NCI-H526 treated with DMSO at 0.1 percent for 48 hours (cell line): ENCODE data around the gene ATP6AP1.

ENCODE experiments used
- DNase-seq: peaks from one replicate; lab custom pipeline; 2025; lab: John Stamatoyannopoulos, UW

Gene ATP6AP1

DNA sequence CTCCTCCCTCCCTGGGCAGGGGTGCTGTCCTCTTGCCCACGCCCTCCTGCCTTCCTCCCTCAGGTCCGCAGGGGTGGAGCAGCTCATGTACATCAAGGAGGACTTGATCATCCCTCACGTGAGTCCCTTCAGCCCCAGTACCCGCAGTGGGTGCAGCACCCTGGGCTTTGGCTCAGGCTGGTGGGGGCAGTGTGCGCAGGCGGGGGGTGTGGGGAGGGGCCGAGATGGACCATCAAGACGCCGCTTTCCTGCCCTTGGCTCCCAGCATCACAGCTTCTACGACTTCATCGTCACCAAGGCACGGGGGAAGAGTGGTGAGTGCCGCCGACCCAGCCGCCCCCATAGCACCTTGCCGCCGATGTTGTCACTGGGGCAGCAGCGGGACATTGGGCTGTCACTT, 21.1 kb downstream of the ATP6AP1 start:
- no peak for DNase-seq

DNA sequence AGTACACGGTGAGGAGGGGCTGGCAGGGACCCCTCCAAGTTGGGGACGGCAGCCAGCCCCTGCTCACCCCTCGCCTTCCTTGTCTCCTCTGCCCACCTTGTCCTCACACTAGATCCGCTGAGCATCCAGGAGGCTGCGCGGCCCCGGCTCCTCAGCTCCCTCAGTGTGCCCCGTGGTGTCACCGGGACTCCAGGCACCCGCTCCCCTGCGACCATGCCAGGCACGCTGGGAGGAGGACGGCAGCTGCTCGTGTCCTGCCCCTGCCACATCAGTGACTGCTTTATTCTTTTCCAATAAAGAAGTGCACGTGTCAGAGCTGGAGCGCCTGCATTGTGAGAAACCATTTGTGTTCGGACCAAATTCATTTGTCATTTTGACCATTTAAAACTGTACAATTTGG, 21.8 kb downstream of the ATP6AP1 start:
- DNase-seq: no peak

DNA sequence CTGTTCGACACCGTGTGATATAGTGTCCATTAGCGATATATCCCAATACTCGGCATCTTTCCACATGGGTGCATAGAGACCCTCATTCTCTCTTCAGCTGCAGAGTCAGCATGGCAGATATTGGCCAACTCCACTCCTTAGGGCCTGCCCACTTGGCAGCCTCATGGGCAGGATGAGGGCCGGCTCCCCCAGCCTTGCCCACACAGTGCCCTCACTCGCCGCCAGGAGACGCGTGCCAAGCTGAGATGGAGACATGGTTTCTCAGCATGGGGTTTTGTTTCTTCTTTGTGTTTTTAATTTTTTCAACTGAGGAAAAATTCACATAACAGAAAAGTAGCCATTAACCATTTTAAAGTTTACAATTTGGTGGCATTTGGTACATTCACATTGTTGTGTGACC, 24.3 kb downstream of the ATP6AP1 start:
- DNase-seq: no peak

DNA sequence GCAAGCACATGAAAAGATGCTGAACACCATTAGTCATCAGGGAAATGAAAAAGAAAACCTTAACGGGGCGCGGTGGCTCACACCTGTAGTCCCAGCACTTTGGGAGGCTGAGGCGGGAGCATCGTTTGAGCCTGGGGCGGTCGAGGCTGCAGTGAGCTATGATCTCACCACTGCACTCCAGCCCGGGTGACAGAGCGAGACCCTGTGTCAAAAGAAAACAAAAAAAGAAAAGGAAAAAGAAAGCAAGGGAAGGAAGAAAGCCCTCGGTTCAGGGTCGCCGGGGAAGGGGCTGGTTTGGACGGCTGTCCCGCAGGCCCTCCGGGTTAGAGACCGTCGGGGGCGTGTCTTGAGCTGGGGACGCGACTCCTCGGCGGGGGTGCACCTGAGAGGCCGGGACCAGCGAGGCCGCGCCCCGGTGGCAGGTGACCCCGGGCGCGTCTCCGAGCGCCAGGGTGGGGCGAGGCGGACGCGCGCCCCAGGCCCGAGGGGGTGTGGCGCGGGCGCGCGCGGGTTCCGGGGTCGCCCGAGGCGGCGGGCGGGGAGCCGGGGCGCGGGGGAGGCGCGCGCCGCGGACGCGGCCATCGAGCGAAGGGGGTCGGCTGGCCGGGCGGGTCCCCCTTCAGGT, 29.1 kb downstream of the ATP6AP1 start:
- peak; percentile 50 for DNase-seq

DNA sequence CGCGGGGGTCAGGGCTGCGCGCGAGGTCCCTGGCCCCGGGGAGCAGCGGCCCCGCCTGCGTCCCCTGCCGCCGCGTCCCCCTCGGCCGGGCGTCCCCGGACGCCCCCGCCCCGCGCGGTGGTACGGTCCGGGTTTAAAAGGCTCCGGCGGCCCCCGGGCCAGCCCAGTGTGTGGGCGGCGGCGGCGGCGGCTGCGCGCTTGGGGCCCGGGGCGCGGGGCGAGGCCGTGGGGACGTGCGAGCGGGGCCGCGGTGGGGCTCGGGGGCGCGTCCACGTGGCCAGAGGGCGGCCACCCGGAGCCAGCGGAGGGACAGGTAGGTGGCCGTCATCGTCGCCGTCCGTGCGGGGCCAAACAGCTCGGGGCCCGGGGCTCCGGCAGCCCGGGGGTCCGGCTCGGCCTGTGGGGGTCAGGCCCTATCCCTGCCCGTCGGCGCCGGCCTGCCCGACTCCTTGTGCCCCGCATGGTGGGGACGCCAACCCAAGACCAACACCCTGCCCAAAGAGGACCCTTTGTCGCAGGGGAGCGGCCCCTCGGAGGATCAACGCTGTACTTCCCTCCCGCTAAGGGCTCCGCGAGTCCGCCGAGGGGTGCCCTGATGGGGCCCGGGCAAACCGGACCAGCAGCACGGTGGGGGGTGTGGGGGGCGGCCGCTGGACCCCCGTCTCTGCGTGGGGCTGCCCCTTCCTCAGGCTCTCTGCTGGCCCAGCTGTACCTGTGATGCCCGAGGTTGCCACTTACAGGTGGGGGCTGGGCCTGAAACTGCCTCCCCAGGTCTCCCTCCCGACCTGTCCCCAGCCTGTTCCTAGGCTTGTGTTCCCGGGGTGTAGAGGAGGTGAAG, 29.9 kb downstream of the ATP6AP1 start, which contains the start of gene PLXNA3:
PLXNA3 (plus strand) TSS at position 166 of the 838 bp plus-strand sequence. CDS start 1,903 bp downstream, outside the sequence.
- peak; percentile 24 for DNase-seq

DNA sequence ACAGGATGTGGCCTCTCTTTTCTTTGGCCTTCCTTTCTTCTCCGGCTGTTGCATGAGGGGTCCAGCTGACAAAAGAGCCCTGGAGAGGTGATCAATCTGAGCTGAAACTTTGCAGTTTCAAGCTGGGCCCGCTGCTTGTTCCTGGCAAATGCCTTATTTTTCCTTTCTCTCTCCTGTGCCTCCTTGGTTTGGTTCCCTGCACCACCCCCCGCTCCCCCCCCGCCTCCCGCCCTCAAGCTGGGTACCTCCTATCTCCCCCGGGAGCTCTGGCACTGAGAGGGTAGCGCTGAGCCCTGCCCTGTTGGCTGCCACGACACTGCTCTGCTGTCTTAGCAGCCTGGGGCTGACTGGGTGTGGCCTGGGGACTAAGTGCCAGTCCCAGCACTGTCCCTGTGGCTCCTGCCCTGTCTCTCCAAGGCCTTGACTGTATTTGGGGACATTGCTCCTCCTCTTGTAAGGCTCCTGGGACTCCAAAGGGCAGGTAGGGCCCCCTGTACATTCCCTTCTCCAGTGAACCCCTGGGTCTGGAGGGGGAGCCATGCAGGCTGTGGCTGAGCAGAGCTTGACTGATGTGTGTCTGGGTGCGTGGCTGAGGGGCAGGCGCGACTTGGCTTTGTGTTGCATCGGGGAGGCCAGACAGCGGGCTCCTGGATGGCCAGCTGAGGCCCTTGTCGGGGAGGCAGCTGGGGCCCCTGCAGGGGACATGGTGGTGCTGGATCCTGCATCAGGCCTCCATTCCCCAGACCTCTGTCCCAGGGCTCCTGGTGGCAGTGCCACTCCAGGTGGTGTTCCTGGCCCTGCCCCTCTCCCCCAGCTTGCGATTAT, 30.7 kb downstream of the ATP6AP1 start:
- DNase-seq: peak; percentile 55

DNA sequence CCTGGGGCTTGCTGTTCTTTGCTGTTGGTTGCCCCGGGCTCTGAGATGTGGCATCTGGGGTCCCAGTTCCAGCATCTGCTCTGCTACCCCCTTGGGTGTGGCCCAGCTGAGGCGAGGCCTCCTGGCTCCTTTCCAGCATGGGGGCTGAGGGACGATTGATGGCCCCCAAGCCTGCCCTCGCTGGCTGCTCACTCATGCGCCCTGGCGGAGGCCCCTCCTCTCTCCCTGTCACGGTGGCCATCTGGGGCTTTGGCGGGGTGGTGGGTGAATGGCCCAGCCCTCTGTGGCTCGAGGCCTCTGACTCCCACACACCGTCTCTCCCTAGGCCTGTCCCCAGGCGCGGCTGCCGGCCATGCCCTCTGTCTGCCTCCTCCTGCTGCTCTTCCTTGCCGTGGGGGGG, 31.4 kb downstream of the ATP6AP1 start:
- DNase-seq: no peak

DNA sequence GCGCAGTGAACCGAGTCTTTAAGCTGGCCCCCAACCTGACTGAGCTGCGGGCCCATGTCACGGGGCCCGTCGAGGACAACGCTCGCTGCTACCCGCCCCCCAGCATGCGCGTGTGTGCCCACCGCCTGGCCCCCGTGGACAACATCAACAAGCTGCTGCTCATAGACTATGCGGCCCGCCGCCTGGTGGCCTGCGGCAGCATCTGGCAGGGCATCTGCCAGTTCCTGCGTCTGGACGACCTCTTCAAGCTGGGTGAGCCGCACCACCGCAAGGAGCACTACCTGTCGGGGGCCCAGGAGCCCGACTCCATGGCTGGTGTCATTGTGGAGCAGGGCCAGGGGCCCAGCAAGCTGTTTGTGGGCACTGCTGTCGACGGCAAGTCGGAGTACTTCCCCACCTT, 31.8 kb downstream of the ATP6AP1 start:
- no peak for DNase-seq

DNA sequence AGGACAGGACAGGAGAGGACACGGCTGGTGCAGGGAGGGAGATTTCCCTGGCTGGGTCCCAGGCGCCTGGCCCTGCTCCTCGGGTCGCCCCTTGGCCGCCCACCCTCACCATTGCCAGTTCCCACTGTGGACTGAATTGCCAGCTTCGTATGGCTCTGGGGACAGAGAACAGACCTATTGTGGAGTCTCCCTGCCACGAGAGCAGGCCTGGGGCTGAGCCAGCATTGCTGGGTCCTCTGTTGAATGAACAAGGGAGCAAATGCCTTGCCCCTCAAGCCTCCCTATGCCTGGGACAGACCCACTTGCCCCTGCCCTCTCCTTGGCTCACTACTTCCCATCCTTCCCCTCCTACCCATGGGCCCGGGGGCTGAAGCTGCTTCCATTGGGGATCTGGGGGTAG, 33.9 kb downstream of the ATP6AP1 start:
- no peak for DNase-seq

DNA sequence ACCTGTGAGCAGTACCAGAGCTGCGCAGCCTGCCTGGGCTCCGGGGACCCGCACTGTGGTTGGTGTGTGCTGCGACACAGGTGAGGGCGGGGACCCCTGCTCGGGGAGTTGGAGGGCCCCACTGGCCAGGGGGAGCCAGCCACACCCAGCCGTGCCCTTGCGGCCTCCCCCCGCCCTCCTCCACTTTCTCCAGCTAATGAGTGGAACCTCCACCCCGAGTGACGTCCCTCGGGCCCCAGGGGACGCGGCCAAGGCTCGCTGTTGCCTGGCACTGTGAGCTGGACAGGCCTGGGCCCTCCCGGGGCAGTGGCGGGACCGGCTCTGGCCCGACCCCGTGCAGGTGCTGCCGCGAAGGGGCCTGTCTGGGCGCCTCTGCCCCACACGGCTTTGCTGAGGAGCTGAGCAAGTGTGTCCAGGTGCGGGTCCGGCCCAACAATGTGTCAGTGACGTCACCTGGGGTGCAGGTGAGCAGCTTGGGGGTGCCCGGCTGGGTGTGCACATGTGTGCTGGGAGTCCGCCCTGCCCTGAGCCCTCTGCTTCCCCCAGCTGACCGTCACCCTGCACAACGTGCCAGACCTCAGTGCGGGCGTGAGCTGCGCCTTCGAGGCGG, 35.2 kb downstream of the ATP6AP1 start:
- no peak for DNase-seq

DNA sequence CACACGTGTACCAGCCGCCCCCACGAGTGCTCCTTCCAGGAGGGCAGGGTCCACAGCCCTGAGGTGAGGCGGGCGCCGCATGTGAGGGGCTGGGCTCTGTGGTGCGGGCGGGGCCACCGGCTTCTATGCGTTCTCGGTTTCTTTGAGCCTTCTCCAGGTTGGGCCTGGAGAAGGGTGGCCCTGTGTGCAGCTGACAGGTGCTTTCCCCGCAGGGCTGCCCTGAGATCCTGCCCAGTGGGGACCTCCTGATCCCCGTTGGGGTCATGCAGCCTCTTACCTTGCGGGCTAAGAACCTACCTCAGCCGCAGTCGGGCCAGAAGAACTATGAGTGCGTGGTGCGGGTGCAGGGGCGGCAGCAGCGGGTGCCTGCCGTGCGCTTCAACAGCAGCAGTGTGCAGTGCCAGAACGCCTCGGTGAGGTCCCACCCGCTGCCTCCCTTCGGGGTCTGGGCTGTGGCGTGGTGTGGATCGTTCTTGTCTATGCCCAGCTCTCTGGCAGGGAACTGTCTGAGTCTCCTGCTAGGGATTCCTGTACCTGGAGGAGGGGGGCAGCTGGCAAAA, 36.4 kb downstream of the ATP6AP1 start:
- no peak for DNase-seq

DNA sequence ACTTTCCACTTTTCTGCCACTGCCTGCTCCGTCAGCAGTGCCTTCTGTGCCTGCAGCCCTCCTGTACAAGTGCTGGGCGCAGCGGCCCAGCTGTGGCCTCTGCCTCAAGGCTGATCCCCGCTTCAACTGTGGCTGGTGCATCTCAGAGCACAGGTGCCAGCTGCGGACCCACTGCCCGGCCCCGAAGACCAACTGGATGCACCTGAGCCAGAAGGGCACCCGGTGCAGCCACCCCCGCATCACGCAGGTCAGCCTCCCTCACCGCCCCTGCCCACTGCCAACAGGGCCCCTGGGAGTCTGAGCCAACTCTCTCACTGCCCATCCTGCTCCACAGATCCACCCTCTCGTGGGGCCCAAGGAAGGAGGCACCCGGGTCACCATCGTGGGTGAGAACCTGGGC, 37.1 kb downstream of the ATP6AP1 start:
- DNase-seq: no peak

DNA sequence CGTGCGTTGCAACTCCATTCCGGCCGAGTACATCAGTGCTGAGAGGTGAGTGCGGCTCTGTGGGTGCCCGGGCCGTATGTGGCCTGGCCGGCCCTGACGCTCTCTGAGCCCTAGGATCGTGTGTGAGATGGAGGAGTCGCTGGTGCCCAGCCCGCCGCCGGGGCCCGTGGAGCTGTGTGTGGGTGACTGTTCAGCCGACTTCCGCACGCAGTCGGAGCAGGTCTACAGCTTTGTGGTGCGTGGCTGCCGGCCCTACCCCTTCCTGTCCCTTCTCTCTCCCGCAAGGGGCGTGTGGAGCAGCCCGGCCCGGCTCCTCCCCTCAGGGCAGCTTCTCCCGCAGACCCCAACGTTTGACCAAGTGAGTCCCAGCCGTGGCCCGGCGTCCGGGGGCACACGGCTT, 37.6 kb downstream of the ATP6AP1 start:
- no peak for DNase-seq

DNA sequence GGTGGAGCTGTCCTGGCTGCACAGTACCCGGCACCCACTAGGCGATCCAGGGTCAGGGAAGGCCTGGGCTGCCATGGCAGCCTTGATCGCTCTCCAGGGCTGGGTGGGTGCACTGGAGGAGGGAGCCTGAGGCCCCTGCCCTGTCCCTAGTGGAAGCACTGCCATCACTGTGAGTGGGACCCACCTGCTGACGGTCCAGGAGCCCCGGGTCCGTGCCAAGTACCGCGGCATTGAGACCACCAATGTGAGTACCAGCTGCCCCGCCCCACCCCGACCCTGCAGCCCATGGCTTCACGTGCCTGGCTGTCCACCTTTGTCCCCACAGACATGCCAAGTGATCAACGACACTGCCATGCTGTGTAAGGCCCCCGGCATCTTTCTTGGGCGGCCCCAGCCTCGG, 38.4 kb downstream of the ATP6AP1 start:
- DNase-seq: no peak

DNA sequence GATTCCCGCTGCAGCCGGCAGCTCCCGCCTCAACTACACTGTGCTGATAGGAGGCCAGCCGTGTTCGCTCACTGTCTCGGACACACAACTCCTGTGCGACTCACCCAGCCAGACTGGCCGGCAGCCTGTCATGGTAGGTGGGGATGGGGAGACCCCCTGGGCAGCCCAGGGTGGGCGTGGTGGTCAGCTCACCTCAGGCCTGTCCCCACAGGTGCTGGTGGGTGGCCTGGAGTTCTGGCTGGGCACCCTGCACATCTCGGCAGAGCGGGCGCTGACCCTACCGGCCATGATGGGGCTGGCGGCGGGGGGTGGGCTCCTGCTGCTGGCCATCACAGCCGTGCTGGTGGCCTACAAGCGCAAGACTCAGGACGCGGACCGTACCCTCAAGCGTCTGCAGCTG, 39.1 kb downstream of the ATP6AP1 start:
- no peak for DNase-seq

DNA sequence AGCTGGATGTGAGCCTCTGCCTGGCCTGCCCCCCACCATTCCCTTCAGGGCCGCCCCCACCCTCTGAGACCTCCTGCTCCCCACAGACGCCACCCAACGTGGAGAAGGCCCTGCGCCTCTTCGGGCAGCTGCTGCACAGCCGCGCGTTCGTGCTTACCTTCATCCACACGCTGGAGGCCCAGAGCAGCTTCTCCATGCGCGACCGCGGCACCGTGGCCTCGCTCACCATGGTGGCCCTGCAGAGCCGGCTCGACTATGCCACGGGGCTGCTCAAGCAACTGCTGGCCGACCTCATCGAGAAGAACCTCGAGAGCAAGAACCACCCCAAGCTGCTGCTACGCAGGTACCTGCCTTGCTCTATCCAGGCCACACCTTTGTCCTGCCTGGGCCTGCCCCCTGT, 39.7 kb downstream of the ATP6AP1 start:
- DNase-seq: no peak

DNA sequence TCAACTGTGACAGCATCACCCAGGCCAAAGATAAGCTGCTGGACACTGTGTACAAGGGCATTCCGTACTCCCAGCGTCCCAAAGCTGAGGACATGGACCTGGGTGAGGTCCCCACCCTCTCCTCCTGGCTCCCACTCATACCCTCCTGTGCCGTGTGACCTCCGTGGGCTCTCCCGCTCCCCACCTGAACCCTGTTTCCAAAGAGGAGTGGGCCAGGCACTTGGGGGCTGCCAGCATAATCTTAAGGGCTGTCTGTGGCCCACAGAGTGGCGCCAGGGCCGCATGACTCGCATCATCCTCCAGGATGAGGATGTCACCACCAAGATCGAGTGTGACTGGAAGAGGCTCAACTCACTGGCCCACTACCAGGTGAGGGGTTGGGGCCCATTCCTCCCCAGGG, 40.6 kb downstream of the ATP6AP1 start:
- no peak for DNase-seq

DNA sequence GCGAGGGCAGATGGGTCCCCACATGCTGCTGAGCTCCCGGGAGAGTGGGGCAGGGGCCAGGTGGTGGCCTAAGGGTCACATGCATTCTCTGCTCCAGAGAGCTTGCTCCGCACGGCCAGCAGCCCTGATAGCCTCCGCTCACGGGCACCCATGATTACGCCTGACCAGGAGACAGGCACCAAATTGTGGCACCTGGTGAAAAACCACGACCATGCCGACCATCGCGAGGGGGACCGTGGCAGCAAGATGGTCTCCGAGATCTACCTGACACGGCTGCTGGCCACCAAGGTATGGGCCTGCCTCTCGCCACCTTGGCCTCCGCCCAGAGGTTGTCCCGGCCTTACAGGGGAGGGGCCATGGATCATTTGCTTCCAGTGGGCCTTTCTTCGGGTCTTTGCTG, 41.4 kb downstream of the ATP6AP1 start:
- DNase-seq: no peak

DNA sequence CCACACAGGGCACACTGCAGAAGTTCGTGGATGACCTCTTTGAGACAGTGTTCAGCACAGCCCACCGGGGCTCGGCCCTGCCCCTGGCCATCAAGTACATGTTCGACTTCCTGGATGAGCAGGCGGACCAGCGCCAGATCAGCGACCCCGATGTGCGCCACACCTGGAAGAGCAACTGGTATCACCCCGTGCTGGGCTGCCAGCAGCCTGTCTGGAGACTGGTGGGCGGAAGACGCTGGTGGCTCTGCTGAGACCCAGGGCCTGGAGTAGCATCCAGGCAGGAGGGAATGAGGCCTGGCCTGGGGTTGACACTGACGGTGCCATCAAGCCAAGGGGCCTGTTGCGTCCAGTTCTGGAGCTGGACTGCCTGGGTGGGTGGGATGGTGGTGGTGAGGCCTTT, 42.0 kb downstream of the ATP6AP1 start:
- no peak for DNase-seq

DNA sequence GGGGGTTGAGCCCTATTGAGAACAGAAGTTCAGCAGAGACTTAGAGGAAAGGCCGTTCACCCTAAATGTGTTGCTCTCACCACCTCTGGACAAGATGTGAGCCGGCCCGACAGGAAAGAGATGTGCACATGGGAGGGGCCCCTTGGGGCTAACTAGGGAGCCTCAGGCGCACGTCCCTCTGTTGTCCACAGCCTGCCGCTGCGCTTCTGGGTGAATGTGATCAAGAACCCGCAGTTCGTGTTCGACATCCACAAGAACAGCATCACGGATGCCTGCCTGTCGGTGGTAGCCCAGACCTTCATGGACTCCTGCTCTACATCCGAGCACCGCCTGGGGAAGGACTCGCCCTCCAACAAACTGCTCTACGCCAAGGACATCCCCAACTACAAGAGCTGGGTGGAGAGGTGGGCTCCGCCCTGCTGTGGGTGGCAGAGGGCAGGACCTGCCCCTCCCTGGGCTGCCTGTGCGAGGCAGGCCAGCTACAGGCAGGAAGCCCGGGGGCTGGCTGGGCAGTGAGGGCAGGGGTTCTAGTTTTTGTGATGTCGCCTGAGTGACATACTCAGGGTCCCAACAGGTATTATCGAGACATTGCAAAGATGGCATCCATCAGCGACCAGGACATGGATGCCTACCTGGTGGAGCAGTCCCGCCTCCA, 42.6 kb downstream of the ATP6AP1 start:
- no peak for DNase-seq
